ENCODE data around the gene MGAT3.
"Not testable (repeated sequence)": the region's sequence is repeated elsewhere in the genome, so short reads cannot be mapped to it uniquely, and the experiment has no call there.

MGAT3 gene

DNA sequence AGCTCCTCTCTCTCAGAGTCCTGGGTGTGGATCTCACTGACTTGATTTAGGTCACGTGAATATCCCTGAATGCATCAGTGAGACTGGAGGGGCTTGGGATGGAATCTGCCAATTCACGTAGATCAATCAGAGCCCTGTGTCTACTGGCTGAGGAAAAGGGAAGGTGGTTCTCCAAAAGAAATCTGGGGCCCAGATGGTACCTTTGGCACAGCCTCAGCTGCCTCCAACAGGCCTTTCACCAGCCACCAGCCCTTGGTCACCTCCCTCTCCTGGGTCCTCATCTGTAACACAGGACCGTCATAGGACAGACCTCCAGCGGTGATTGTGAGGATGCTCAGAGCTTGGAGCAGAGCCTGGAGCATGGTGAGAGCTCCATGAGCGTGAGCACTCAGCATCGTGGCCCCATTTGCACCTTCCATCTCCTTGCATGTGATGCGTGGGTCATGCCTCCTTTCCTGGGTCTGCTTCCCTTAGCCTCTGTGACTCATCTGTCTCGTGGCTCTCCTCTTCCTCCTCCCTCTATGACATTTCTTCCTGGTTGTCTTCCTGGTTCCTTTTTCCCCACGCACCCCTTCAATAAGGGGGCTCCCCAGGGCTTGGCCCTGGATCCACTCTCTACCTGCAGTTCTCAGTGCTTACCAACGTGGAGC is 37.8 kb downstream of the MGAT3 start:
- no peak for DNase-seq

DNA sequence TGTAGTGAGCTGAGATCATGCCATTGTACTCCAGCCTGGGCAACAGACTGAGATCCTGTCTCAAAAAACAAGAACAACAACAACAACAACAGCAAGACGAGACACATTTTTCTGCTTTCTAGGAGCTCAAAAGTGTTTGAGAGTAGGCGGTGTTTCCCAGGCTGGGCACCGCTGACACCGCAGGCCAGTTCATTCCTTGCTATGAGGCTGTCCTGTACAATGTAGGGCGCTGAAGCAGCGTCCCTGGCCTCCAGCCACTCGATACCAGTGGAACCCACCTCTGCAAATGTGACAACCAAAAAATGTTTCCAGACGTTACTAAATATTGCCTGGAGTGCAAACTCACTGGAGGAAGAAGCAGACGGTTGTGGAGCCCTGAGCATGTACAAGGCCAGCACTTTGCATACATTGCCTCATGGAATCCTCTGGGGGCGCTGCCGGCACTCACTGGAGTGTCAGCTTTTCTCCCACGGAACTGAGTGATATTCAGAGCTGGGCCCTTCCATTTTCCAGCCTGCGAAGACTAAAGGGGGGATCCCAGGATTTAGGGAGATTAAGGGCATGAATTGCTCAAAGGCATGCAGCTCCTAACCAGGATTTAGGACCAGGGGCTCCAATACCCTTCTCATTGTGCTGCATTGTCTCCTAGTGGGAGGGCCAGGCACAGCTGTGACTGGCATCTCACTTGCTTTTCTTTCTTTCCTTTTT is 39.5 kb downstream of the MGAT3 start:
- DNase-seq, result no peak

DNA sequence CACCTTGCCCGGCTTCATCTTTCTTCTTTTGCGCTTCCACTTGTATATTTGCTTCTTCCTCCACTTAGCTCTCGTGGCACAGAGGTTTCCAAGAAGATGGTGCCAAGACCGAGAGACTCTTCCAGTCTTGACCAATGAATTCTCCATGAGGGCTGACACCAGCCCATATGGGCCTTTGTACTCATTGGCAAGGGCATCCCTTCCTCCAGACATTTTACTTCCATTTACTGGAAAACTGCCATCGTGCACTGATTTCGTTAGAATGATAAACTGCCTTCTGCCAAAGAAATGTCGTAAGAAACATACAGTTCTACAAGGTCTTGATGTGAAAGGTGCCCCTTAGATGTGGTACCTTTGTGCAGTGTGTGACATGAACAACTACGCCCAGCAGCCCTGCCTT is 40.6 kb downstream of the MGAT3 start:
- DNase-seq, result no peak

DNA sequence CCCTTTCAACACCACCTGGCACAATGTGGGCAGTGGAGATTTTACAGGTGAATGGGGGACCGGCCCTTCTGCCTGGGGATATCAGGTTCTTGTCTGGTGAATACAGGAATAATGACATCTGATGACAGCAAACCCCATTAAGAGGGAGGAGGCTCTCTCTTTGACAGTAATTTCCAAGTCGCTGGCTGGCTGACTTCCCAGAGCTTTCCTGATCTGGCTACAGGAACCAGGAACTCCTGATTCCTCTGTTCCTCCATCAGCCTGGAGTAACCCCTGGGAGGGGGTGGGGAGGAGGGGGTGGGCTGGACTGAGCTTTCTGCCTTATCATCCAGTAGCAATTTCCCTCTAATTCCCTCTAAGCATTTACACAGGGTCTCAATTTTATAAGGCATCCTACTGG is 41.6 kb downstream of the MGAT3 start:
- no peak for DNase-seq

DNA sequence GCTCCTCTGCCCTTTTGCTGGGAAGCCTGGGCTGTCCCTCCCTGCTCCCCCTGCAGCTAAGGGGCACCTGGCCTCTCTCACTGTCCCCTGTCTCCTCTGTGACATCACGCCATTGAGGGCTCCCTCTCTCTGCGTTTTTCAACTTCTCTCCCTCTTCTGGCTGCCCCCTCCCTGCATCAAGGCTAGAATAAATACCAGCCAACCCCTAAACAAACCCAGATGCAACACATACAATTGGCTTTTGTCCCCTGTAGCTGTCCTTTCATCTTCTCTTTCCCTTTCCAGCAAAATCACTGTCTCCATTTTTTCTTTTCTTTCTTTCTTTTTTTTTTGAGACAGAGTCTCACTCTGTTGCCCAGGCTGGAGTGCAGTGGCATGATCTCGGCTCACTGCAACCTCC is 42.0 kb downstream of the MGAT3 start:
- DNase-seq, result no peak

DNA sequence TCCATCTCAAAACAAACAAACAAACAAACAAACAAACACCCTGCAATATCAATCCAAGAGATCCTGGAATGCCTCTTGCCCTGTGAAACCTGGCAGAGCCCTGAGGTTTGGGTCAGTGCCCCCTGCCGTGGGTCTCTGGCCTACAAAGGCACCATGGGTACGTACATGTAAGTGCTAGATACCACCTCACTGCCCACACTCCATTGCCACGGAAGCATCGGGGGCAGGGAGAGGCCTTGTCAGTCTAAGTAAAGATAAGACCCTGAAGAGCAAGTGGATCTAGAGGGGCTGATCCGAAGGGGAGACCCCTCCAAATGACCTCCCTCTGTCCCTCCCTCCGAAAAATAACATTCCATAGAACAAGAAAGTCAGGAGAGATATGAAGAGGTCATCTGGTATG is 43.3 kb downstream of the MGAT3 start:
- no peak for DNase-seq

DNA sequence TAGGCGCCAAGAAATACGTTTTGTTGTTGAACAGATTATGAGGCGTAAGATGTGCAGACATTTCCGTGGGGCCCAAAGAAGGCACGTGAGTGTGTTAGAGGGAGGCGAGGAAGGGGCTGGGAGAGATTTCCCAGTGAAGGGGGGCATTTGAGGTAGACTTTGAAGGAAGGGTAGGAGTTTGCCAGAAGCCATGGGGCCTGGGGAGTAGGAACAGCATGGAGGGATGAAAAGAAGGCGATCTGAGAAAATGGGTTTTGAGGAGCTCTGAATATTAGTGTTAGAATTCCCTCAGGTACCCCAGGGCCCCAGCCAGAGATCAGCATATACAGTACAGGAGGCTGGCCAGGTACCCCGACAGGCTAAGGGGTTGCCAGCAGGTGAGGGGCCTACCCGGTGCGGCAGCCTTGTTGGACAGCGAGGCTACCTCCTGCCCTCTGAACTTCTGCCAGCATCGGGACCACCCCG is 44.9 kb downstream of the MGAT3 start:
- no peak for DNase-seq

DNA sequence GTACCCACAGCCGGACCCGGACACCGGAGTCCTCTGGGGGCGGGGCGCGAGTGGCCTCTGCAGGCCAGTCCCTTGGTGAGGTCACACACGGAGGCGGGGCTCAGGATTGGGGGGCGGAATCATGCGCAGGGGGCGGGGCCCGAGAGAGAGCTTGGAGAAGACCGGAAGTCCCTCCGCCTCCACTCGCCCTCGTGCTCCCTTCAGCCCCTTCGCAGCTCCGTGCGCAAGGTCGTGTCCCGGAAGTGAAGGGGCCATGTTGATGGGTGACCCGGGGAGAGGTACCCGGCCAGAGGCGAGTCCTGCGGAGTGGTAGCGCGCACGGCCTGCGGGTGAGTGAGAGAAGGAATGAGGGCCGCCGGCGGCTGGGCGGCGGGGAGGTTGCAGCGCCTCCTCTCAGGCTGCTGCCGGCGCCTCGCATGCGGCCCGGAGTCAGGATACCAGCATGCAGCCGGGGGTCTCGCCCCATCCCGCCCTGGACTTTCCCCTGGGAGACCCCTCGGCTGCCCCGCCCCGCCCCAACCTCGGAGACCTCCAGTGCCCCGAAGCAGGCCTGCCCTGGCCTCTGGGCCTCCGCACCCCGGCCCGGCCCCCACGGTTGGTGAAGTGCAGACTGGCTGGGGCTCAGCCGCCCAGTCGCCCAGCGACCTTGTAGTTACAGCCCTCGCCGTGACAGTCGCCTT is 45.4 kb downstream of the MGAT3 start, which contains the start of gene MIEF1:
MIEF1 (plus strand) TSS at position 182 of the 680 bp plus-strand sequence. CDS start 9,005 bp downstream, outside the sequence.
- peak; percentile 34 for DNase-seq

DNA sequence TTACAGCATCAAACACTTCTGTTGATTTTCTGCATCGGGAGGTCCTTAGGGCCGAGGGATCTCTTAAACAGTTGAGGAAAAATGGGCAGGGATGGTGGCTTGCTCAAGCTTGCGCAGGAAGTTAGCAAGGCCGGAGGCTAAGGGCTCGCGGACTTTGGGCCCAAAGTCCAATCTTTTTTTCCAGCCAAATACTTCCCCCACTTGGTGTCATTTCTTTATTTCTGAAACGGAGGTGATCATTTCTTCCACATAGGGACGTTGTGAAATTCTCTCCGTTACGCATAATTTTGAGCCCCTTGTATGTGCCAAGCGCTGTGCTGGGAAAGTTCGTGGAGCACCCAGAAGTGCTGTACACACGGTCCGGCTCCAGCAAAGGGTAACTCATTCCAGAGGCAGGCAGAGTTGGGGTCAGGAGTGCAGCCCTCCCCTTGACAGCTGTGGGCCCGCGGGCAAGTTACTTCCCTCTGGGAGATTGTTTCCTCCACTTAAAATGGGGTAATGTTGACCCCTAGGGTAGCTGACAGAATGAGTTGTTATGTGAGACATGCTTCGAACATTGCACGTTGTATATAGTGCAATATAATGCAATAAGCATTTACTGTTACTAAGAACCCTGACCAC is 46.1 kb downstream of the MGAT3 start:
- no peak for DNase-seq

DNA sequence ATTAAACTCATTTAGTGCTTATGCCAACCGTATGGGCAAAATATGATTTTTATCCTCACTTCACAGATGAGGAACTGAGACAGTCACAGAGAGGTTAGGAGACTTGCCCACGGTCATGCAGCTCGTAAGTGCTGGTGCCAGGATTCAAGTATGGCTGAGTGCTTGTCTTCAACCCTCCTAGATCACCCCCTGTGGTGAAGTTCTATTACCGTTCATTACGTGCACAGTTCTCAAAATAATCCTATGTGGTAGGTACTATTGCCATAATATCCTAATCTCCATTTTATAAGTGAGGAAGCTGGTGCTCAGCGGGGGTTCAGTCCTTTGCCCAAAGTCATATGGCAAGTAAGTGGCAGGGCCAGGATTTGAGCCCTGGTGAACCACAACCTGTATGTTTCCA is 46.8 kb downstream of the MGAT3 start:
- no peak for DNase-seq

DNA sequence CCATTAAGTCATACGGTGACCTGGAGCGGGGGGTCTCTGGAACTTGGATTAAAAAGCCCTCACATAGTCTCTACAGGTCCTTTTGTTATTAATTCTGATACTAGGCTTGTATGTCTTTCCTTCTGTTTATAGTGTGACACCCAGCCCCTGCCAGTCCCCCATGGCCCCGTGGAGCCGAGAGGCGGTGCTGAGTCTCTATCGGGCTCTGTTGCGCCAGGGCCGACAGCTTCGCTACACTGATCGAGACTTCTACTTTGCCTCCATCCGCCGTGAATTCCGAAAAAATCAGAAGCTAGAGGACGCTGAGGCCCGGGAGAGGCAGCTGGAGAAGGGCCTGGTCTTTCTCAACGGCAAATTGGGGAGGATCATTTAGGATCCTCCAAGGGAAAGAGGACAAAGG is 47.3 kb downstream of the MGAT3 start:
- DNase-seq, result no peak

DNA sequence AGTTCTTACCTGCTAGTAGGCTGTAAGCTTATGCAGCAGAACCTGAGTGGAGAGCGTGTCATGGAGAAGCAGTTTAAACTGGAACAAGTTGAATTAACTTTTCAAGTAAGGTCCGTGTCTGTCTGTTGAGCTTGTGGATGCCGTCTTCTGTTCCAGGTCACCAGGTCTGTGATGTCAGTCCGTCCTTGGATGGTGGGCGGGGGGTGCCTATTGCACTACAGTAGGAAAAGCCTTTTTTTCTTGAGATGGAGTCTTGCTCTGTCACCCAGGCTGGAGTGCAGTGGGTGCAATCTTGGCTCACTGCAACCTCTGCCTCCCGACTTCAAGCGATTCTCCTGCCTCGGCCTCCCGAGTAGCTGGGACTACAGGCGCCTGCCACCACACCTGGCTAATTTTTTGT is 50.2 kb downstream of the MGAT3 start:
- DNase-seq, result not testable (repeated sequence)

DNA sequence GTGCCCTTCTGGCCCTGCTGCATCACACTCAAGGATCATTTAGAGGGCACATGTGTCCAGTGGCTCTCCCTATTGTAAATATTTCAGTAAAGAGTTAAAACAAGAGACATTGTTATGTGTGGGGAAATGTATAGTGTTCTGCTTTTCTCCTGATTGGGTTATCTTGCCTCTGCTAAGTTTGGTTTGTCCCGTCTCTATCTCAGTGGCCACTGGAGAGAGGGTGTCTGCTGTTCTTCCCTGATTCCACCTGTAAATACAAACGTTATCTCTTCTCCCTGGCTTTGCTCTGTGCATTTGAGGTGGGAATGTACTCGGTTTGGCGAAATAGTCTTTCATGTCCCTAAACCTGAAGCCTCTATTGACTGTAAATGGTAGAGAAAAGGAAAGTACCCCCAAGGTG is 51.6 kb downstream of the MGAT3 start:
- no peak for DNase-seq

DNA sequence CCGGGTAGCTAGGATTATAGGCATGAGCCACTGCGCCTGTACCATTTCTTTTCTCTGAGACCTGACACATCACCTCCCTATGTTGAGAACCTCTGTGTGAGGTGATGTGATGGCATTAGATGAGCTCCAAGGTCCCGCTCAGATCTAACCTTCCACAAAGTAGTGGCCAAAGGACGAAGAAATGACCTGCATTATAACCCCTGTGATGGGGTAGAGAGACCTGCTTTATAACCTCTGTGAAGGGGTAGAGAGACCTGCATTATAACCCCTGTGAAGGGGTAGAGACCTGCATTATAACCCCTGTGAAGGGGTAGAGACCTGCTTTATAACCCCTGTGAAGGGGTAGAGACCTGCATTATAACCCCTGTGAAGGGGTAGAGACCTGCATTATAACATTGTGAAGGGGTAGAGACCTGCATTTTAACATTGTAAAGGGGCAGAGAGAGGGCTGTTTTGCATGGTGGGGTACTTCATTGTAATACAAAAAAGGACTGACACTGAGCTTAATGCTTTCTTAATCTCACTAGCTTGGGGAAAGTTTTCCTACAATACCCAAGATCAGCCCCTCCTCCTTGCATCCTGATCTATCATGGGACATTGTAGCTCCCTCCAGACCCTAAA is 53.8 kb downstream of the MGAT3 start:
- no peak for DNase-seq

DNA sequence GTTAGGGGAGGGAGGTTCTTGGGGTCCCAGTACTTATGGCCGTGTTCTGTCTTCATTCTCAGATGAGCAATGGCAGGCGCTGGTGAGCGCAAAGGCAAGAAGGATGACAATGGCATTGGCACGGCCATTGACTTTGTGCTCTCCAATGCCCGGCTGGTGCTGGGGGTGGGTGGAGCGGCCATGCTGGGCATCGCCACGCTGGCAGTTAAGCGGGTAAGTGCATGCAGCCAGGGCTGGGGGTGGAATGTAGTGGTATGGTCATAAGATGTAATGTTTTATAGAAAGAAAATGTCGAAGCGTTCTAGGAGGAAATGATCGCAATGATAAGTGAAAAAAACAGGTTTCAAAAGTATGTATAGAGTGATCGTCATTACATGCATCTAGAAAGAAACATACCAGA is 54.4 kb downstream of the MGAT3 start:
- no peak for DNase-seq

DNA sequence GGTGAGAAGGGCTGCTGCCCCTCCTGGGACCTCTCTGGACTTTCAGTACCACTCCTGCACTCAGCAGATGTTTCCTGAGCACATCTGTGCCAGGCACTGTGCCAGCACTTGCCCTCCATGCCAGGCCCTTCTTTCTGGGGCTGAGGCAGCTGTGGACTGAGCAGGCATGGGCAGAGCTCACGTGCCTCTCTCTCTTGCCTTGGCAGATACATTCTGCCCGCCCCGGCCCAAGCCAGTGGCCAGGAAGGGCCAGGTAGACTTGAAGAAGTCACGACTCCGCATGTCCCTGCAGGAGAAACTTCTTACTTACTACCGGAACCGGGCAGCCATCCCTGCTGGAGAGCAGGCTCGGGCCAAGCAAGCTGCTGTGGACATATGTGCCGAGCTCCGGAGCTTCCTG is 55.2 kb downstream of the MGAT3 start:
- DNase-seq, result no peak

DNA sequence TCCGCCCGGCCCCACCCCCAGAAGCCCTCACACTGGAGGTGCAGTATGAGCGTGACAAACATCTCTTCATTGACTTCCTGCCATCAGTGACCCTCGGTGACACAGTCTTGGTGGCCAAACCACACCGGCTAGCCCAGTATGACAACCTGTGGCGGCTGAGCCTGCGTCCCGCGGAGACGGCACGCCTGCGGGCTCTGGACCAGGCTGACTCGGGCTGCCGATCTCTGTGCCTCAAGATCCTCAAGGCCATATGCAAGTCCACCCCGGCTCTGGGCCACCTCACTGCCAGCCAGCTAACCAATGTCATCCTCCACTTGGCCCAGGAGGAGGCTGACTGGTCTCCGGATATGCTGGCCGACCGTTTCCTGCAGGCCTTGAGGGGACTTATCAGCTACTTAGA is 57.0 kb downstream of the MGAT3 start:
- no peak for DNase-seq

DNA sequence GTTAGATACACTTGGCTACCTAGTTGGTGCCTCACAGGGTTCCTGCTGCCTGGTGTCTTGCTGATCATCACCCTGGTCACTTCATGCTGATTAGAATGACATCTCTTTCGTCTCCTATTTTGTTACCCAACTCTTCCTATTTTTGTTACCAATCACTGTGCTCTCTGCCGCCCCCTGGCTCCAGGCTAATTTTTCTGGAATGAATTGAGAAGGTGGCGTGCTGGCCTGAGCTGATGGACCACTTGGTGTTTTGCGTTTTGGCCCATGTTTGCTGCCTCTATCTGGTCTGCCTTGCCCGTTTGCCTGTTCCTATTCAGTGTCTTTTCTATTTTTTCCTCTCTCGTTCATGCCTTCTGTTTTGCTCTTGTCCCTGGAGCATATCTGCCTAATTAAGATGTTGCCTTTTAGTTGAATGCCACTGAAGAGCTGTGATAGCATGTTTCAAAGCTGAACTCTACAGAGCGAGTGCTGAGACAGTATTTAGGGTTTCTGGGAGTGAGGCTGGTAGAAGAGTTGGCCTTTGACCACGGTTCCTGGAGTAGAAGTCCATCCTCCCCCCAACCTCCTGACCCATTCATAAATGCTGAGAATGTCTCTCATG is 57.7 kb downstream of the MGAT3 start:
- no peak for DNase-seq

DNA sequence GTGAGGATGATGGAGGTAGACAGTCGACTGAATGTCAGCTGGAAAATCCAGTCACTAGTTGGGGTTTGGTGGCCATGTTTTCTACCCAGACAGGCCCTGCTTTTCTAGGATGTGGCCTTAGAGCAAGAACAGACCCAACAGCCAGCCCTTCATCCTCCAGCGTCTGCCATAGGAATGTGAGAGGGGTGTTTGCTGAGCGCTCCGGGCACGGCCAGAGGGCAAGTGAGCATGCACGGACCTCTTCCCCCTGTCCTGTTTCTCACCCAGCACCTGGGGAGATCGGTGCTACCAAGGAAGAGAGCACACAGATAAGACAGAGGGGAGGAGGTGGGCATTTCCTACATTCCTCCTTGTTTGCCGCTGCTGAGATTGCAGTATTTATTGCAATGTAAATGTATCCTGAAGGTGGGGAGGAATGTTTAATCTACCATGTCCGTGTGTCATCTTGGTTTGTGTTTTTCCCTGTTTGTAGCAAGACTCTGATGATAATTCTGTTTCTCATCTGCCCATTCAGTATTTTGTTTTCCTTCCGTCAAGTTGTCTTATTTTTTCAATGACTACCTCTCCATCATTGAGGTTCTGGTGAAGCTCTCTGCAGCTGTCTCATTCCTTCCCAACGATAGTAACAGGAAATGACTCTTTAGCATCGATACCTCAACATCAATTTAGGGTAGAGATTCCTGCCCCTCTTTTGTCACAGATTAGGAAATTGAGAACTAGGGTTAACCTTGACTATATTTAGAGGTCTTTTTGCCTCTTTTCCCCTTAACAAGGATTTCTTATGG is 58.6 kb downstream of the MGAT3 start:
- no peak for DNase-seq

DNA sequence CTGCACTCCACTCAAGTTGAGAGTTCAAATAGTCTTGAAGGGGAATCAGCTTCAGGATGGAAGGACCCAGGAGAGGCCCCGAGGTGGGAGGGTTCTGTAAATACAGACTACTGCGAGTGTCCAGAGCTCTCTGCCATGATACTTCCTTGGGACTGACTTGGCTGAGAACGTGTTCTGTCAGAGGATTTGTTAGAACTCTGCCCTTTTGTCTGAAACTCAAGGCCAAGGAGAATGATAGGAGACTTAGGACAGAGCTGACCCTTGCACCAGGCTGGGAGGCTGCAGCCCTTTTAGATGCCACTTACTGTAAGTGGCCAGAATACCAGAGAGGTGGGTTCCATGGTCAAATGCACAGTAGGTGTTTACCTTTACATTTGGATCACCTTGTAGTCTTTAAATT is 60.7 kb downstream of the MGAT3 start:
- no peak for DNase-seq

DNA sequence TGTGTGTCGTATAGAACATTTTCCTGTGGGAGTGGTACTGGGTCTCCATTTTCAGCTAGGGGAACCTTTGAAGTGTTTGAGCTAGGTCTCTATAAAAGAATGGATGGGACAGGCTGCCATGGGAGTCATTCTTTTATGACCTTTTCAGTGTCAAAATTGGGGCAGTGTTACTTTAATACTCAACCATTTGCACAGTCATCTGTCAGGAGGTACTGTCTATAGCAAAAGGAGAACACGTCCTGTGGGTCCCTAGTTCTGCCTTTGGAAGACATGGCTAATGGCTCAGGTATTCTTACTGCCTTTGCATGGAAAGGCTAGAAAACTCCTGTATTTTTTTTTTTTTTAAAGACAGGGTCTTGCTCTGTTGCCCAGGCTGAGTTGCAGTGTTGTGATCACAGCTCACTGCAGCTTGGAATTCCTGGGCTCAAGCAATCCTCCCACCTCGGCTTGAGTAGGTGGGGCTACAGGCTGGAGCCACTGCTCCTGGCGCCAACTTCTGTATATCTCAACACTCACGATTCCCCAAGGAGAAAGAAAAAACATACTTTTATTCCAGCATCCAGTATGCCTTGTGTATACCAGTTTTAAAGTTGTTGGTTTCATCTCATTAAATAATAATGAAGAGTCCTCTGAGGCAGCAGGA is 61.5 kb downstream of the MGAT3 start:
- no peak for DNase-seq

All from cortex of kidney (tissue), 1 donor.